H9 (cell line): ENCODE results near the gene NEIL1. TPM values are rescaled to one million over a fixed set of nuclear protein-coding genes. Genes with fewer than 3 reads are reported as not detected.

Experiments used
- DNase-seq: peaks from one replicate; pipeline ENCODE4 v3.0.0-alpha.2; 2017
- H2AFZ ChIP-seq: one replicate; pipeline ENCODE4 v1.6.1; 2013; ENCODE audit warnings: mild to moderate bottlenecking, low read length, control low read depth, moderate library complexity
- H2AK5ac ChIP-seq: 2 replicates; pipeline ENCODE4 v1.6.1; 2013; ENCODE audit warnings: low read length, control low read depth, mixed read lengths; ENCODE audit not compliant: insufficient read length
- H2BK120ac ChIP-seq: one replicate; pipeline ENCODE4 v1.6.1; 2013; ENCODE audit warnings: low read depth, mild to moderate bottlenecking, low read length, control low read depth, inconsistent platforms; ENCODE audit not compliant: poor library complexity, severe bottlenecking
- H2BK12ac ChIP-seq: 2 replicates; pipeline ENCODE4 v1.6.1; 2013; ENCODE audit warnings: low read length, control low read depth, mixed read lengths, low read depth; ENCODE audit not compliant: insufficient read length
- H2BK15ac ChIP-seq: 2 replicates; pipeline ENCODE4 v1.6.1; 2013; ENCODE audit warnings: low read depth, low read length, control low read depth
- H2BK20ac ChIP-seq: one replicate; pipeline ENCODE4 v1.6.1; 2013; ENCODE audit warnings: low read depth, mild to moderate bottlenecking, low read length, control low read depth, inconsistent platforms; ENCODE audit not compliant: poor library complexity, severe bottlenecking
- H2BK5ac ChIP-seq: 2 replicates; pipeline ENCODE4 v1.6.1; 2013; ENCODE audit warnings: low read length, control low read depth, mixed read lengths; ENCODE audit not compliant: insufficient read length
- H3K14ac ChIP-seq: 2 replicates; pipeline ENCODE4 v1.6.1; 2013; ENCODE audit warnings: low read length, control low read depth; ENCODE audit not compliant: insufficient read depth
- H3K18ac ChIP-seq: 2 replicates; pipeline ENCODE4 v1.6.1; 2013; ENCODE audit warnings: low read depth, mild to moderate bottlenecking, mixed read lengths, low read length, control low read depth; ENCODE audit not compliant: insufficient read length
- H3K23ac ChIP-seq: 2 replicates; pipeline ENCODE4 v1.6.1; 2013; ENCODE audit warnings: low read length, control low read depth, mixed read lengths, low read depth; ENCODE audit not compliant: insufficient read length
- H3K23me2 ChIP-seq: 2 replicates; pipeline ENCODE4 v1.6.1; 2013; ENCODE audit warnings: low read depth, mild to moderate bottlenecking, mixed read lengths, low read length, control low read depth; ENCODE audit not compliant: insufficient read length, poor library complexity, severe bottlenecking
- H3K27ac ChIP-seq: 2 replicates; pipeline ENCODE4 v1.5.1; 2013; ENCODE audit warnings: low read length, control low read depth, mixed read lengths, low read depth; ENCODE audit not compliant: insufficient read length
- H3K27me3 ChIP-seq: 2 replicates; pipeline ENCODE4 v1.6.1; 2013; ENCODE audit warnings: low read length, control low read depth, inconsistent platforms; ENCODE audit not compliant: insufficient read depth
- H3K4ac ChIP-seq: 2 replicates; pipeline ENCODE4 v1.6.1; 2013; ENCODE audit warnings: low read depth, mild to moderate bottlenecking, control low read depth, inconsistent platforms, low read length, moderate library complexity
- H3K4me1 ChIP-seq: 2 replicates; pipeline ENCODE4 v1.6.1; 2013; ENCODE audit warnings: low read length, control low read depth, inconsistent platforms; ENCODE audit not compliant: insufficient read depth
- H3K4me2 ChIP-seq: 2 replicates; pipeline ENCODE4 v1.6.1; 2013; ENCODE audit warnings: low read length, control low read depth, mixed read lengths; ENCODE audit not compliant: insufficient read length, insufficient read depth
- H3K56ac ChIP-seq: 2 replicates; pipeline ENCODE4 v1.6.1; 2013; ENCODE audit warnings: low read depth, mild to moderate bottlenecking, mixed read lengths, low read length, control low read depth; ENCODE audit not compliant: insufficient read length
- H3K79me1 ChIP-seq: 2 replicates; pipeline ENCODE4 v1.6.1; 2013; ENCODE audit warnings: low read depth, mild to moderate bottlenecking, moderate library complexity, low read length, control low read depth, inconsistent platforms; ENCODE audit not compliant: insufficient read depth, poor library complexity, severe bottlenecking
- H3K79me2 ChIP-seq: 2 replicates; pipeline ENCODE4 v1.6.1; 2013; ENCODE audit warnings: low read length, control low read depth, inconsistent platforms; ENCODE audit not compliant: insufficient read depth
- H3K9ac ChIP-seq: 2 replicates; pipeline ENCODE4 v1.6.1; 2013; ENCODE audit warnings: low read length, control low read depth, mixed read lengths; ENCODE audit not compliant: insufficient read length; ENCODE audit errors: extremely low read depth
- H3K9me3 ChIP-seq: one replicate; pipeline ENCODE4 v1.6.1; 2013; ENCODE audit warnings: low read depth, low read length, inconsistent platforms; ENCODE audit not compliant: control insufficient read depth
- H3T11ph ChIP-seq: one replicate; pipeline ENCODE4 v1.6.1; 2013; ENCODE audit warnings: mild to moderate bottlenecking, low read length, control low read depth, inconsistent platforms
- H4K20me1 ChIP-seq: one replicate; pipeline ENCODE4 v1.6.1; 2013; ENCODE audit not compliant: control insufficient read depth, insufficient read length, insufficient read depth
- H4K5ac ChIP-seq: 2 replicates; pipeline ENCODE4 v1.6.1; 2013; ENCODE audit warnings: low read depth, mild to moderate bottlenecking, mixed read lengths, low read length, control low read depth; ENCODE audit not compliant: insufficient read length
- H4K8ac ChIP-seq: replicated peaks from 2 replicates; pipeline ENCODE4 v1.6.1; 2013; ENCODE audit warnings: low read length, control low read depth, mixed read lengths, low read depth; ENCODE audit not compliant: insufficient read length
- H4K91ac ChIP-seq: 2 replicates; pipeline ENCODE4 v1.6.1; 2013; ENCODE audit warnings: low read depth, mild to moderate bottlenecking, moderate library complexity, mixed read lengths, low read length, control low read depth; ENCODE audit not compliant: insufficient read length
- H3K27ac Mint-ChIP-seq, 3 experiments: 2 replicates in 2 of 3; 3 replicates in 1 of 3; pipeline ENCODE4 v1.8.0; 2020 to 2021; ENCODE audit warnings: mixed read lengths in 3 of 3, mild to moderate bottlenecking in 1 of 3, moderate library complexity in 1 of 3
- H3K27me3 Mint-ChIP-seq: 2 replicates; pipeline ENCODE4 v1.8.0; 2021; ENCODE audit warnings: low read depth, mild to moderate bottlenecking, moderate library complexity, mixed read lengths
- H3K36me3 Mint-ChIP-seq, 3 experiments: 2 replicates in 2 of 3; 3 replicates in 1 of 3; pipeline ENCODE4 v1.8.0; 2020 to 2021; ENCODE audit warnings: low read depth in 3 of 3, mixed read lengths in 3 of 3; ENCODE audit not compliant: insufficient read depth in 1 of 3
- H3K4me1 Mint-ChIP-seq, 2 experiments: 2 replicates each; pipeline ENCODE4 v1.8.0; 2020; ENCODE audit warnings: mixed read lengths in 2 of 2
- H3K4me3 Mint-ChIP-seq, 2 experiments: 2 replicates in 1 of 2; 3 replicates in 1 of 2; pipeline ENCODE4 v1.8.0; 2020 to 2021; ENCODE audit warnings: mild to moderate bottlenecking in 2 of 2, mixed read lengths in 2 of 2, moderate library complexity in 1 of 2
- H3K9me3 Mint-ChIP-seq, 2 experiments: 2 replicates in 1 of 2; 3 replicates in 1 of 2; pipeline ENCODE4 v1.8.0; 2020; ENCODE audit warnings: mild to moderate bottlenecking in 2 of 2, mixed read lengths in 2 of 2, moderate library complexity in 1 of 2
- CTCF ChIP-seq: fragments of 200-600 bp; sonication (generic); conservative IDR thresholded peaks from 3 replicates; pipeline ENCODE4 v1.8.0; 2021; ENCODE audit warnings: antibody characterized with exemption, mild to moderate bottlenecking
- WGBS: extraction: QIAGEN DNeasy Blood & Tissue Kit; methylation state at CpG from one replicate; pipeline ENCODE4 v1.1.7; 2013; ENCODE audit warnings: missing lambda C conversion rate, low lambda C conversion rate, mixed read lengths; ENCODE audit not compliant: insufficient read length; ENCODE audit errors: extremely low coverage; 5-methylcytosine and 5-hydroxymethylcytosine counted together
- total RNA-seq: library from RNA; stranded (reverse); gene quantifications from 2 replicates; pipeline ENCODE4 v1.2.1, GENCODE V29; 2021

NEIL1 gene
- total RNA-seq, 1 experiment from 2014 or later = 16.5 TPM

GRCh38 chr15:75321711-75322110, 25.1 kb upstream of the NEIL1 start:
- H3T11ph ChIP-seq = no peak overlapping the region
- H3K4me2 ChIP-seq = no peak overlapping the region
- no peak overlapping the region for H2AK5ac ChIP-seq
- Mint-ChIP-seq H3K4me1 (no peaks in the 10 kb centered on the region), H3K9me3 (peaks cover 0 to 4% of the 10 kb centered on the region in 2 experiments; a peak in 1 of 5 replicates), H3K27ac (no peak overlapping the region), H3K27me3 (peaks cover 26% of the 10 kb centered on the region), H3K36me3 (no peaks in the 10 kb centered on the region; a peak in 1 of 7 replicates), H3K4me3 (no peak overlapping the region)
- H3K18ac ChIP-seq = no peak overlapping the region
- H2BK120ac ChIP-seq = no peak overlapping the region
- no peaks in the 10 kb centered on the region for H3K79me1 ChIP-seq
- no peak for TF ChIP-seq CTCF
- H3K9me3 ChIP-seq = no peaks in the 10 kb centered on the region
- no peak overlapping the region for H3K56ac ChIP-seq
- H2BK15ac ChIP-seq = no peak overlapping the region
- no peaks in the 10 kb centered on the region for H3K23me2 ChIP-seq
- no peak overlapping the region for H2BK20ac ChIP-seq
- no peak overlapping the region for H3K27ac ChIP-seq
- 99% methylated on average over 4 of the region's 6 CpGs for WGBS
- H3K23ac ChIP-seq = no peak overlapping the region
- H2BK5ac ChIP-seq = no peak overlapping the region
- no peak overlapping the region for H3K9ac ChIP-seq
- H4K91ac ChIP-seq = no peak overlapping the region
- no peaks in the 10 kb centered on the region for H4K20me1 ChIP-seq
- H3K79me2 ChIP-seq = no peaks in the 10 kb centered on the region
- no peaks in the 10 kb centered on the region for H3K4me1 ChIP-seq
- no peak overlapping the region for H4K5ac ChIP-seq
- no peaks in the 10 kb centered on the region for H3K27me3 ChIP-seq
- no peak overlapping the region for H4K8ac ChIP-seq
- no peak overlapping the region for H3K4ac ChIP-seq
- H2AFZ ChIP-seq = no peak overlapping the region
- H2BK12ac ChIP-seq = no peak overlapping the region
- no peak overlapping the region for H3K14ac ChIP-seq
- DNase-seq = no peak
